Gastroesophageal sphincter (tissue), 3 donors: ENCODE measurements around the gene LYZL6.

Experiments used
- EP300 ChIP-seq: sonication (generic); formaldehyde crosslinking; IDR thresholded peaks from one replicate; pipeline ENCODE4 v1.6.1; 2017; ENCODE audit warnings: antibody characterized with exemption, mild to moderate bottlenecking
- POLR2AphosphoS5 ChIP-seq: sonication (generic); formaldehyde crosslinking; IDR thresholded peaks from one replicate; pipeline ENCODE4 v1.6.1; 2017; ENCODE audit warnings: antibody characterized with exemption
- TF ChIP-seq, protein P1 (sequence below), 4 experiments: fragments of 200-600 bp in 2 of 4; fragments of 450-650 bp in 2 of 4; sonication (generic) in 1 of 4; IDR thresholded peaks; one replicate each; pipeline ENCODE4 v1.5.1; 2017 to 2019; ENCODE audit warnings: antibody characterized with exemption in 4 of 4, mild to moderate bottlenecking in 2 of 4, moderate library complexity in 2 of 4

DNA sequence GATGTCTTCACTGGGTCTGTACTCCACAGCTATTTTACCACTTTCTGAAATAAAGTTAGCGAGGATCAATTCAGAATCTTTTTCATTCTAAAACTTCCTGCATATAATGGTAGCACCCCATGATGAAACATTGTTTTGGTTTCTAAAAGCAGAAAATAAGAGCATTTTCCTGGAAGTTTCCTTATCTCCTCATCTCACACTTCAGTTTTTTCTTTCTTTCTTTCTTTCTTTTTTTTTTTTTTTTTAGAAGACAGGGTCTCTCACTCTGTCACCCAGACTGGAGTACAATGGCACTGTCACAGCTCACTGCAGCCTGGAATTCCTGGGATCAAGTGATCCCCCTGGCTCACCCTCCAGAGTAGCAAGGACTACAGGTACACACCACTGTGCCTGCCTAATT, 23.3 kb downstream of the LYZL6 start:
- no peak for TF ChIP-seq EP300
- TF ChIP-seq, protein P1, sequence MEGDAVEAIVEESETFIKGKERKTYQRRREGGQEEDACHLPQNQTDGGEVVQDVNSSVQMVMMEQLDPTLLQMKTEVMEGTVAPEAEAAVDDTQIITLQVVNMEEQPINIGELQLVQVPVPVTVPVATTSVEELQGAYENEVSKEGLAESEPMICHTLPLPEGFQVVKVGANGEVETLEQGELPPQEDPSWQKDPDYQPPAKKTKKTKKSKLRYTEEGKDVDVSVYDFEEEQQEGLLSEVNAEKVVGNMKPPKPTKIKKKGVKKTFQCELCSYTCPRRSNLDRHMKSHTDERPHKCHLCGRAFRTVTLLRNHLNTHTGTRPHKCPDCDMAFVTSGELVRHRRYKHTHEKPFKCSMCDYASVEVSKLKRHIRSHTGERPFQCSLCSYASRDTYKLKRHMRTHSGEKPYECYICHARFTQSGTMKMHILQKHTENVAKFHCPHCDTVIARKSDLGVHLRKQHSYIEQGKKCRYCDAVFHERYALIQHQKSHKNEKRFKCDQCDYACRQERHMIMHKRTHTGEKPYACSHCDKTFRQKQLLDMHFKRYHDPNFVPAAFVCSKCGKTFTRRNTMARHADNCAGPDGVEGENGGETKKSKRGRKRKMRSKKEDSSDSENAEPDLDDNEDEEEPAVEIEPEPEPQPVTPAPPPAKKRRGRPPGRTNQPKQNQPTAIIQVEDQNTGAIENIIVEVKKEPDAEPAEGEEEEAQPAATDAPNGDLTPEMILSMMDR (IDR thresholded peaks at IDR 0.05): no peak
- no peak for TF ChIP-seq POLR2AphosphoS5
